ENCODE measurements around the gene EGFR.

DNA sequence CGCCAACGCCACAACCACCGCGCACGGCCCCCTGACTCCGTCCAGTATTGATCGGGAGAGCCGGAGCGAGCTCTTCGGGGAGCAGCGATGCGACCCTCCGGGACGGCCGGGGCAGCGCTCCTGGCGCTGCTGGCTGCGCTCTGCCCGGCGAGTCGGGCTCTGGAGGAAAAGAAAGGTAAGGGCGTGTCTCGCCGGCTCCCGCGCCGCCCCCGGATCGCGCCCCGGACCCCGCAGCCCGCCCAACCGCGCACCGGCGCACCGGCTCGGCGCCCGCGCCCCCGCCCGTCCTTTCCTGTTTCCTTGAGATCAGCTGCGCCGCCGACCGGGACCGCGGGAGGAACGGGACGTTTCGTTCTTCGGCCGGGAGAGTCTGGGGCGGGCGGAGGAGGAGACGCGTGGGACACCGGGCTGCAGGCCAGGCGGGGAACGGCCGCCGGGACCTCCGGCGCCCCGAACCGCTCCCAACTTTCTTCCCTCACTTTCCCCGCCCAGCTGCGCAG is 424 bp downstream of the EGFR start:
- TF ChIP-seq, protein P1, sequence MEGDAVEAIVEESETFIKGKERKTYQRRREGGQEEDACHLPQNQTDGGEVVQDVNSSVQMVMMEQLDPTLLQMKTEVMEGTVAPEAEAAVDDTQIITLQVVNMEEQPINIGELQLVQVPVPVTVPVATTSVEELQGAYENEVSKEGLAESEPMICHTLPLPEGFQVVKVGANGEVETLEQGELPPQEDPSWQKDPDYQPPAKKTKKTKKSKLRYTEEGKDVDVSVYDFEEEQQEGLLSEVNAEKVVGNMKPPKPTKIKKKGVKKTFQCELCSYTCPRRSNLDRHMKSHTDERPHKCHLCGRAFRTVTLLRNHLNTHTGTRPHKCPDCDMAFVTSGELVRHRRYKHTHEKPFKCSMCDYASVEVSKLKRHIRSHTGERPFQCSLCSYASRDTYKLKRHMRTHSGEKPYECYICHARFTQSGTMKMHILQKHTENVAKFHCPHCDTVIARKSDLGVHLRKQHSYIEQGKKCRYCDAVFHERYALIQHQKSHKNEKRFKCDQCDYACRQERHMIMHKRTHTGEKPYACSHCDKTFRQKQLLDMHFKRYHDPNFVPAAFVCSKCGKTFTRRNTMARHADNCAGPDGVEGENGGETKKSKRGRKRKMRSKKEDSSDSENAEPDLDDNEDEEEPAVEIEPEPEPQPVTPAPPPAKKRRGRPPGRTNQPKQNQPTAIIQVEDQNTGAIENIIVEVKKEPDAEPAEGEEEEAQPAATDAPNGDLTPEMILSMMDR (IDR thresholded peaks at IDR 0.05; ENCODE audit: low read depth, low read length): no peak
- TF ChIP-seq EZH2phosphoT487 (IDR thresholded peaks at IDR 0.05; ENCODE audit: low read depth): no peak
